Karpas-422 (cell line): ENCODE results near the gene RNF19B. TPM values are rescaled to one million over a fixed set of nuclear protein-coding genes. Genes with fewer than 3 reads are reported as not detected.

Source experiments
- DNase-seq: peaks from one replicate; pipeline ENCODE4 v3.0.0-alpha.2; 2015
- H2AFZ ChIP-seq: fragments of 200-600 bp; sonication (generic); 2 replicates; pipeline ENCODE4 v1.6.1; 2014; ENCODE audit warnings: antibody characterized with exemption, low read length, mixed read lengths
- H3K27ac ChIP-seq: fragments of 200-600 bp; sonication (generic); 2 replicates; pipeline ENCODE4 v1.5.1; 2014; ENCODE audit warnings: mild to moderate bottlenecking, low read length, moderate library complexity
- H3K27me3 ChIP-seq: fragments of 200-600 bp; sonication (generic); 2 replicates; pipeline ENCODE4 v1.6.1; 2014; ENCODE audit warnings: low read length, mixed read lengths
- H3K36me3 ChIP-seq: fragments of 200-600 bp; sonication (generic); 2 replicates; pipeline ENCODE4 v1.6.1; 2014; ENCODE audit warnings: low read length, mixed read lengths; ENCODE audit not compliant: insufficient read depth
- H3K4me1 ChIP-seq: fragments of 200-600 bp; sonication (generic); 2 replicates; pipeline ENCODE4 v1.6.1; 2014; ENCODE audit warnings: mild to moderate bottlenecking, low read length, mixed read lengths
- H3K4me2 ChIP-seq: fragments of 200-600 bp; sonication (generic); 2 replicates; pipeline ENCODE4 v1.6.1; 2014; ENCODE audit warnings: low read length, low read depth, mild to moderate bottlenecking; ENCODE audit not compliant: poor library complexity, severe bottlenecking
- H3K4me3 ChIP-seq: fragments of 200-600 bp; sonication (generic); 2 replicates; pipeline ENCODE4 v1.5.1; 2014; ENCODE audit warnings: mild to moderate bottlenecking, antibody characterized with exemption, low read length, mixed read lengths
- H3K79me2 ChIP-seq: fragments of 200-600 bp; sonication (generic); 2 replicates; pipeline ENCODE4 v1.6.1; 2014; ENCODE audit warnings: mild to moderate bottlenecking, low read length, mixed read lengths
- H3K9ac ChIP-seq: fragments of 200-600 bp; sonication (generic); 2 replicates; pipeline ENCODE4 v1.6.0; 2014; ENCODE audit warnings: low read length
- H3K9me2 ChIP-seq: fragments of 200-600 bp; sonication (generic), shearing (Covaris generic); replicated peaks from 2 replicates; pipeline ENCODE4 v1.6.0; 2014; ENCODE audit warnings: mild to moderate bottlenecking, low read length, moderate library complexity; ENCODE audit not compliant: insufficient read depth
- H3K9me3 ChIP-seq: fragments of 300-700, 200-600 bp; sonication (generic); 2 replicates; pipeline ENCODE4 v1.6.1; 2014; ENCODE audit warnings: low read length, mixed read lengths
- H4K20me1 ChIP-seq: fragments of 200-600 bp; sonication (generic); 2 replicates; pipeline ENCODE4 v1.6.1; 2014; ENCODE audit warnings: mild to moderate bottlenecking, antibody characterized with exemption, low read length, low read depth; ENCODE audit not compliant: insufficient read depth
- total RNA-seq: library from RNA; depleted of rRNA; stranded (reverse); fragments of >200 nt; shearing (Covaris generic); gene quantifications from 2 replicates; pipeline ENCODE4 v1.2.3, GENCODE V29; 2014; ENCODE audit warnings: low replicate concordance

The RNF19B gene
- total RNA-seq, 1 experiment from 2014 or later = 86.1 TPM

GRCh38 chr1:33007190-33008050, 42.8 kb upstream of the RNF19B start:
- DNase-seq = peak; percentile 62
- Histone ChIP-seq H3K9me3 (no peaks in the 10 kb centered on the region), H3K4me3 (no peak overlapping the region), H4K20me1 (no peaks in the 10 kb centered on the region), H3K27ac (no peak overlapping the region), H3K27me3 (no peaks in the 10 kb centered on the region), H3K4me2 (no peak overlapping the region), H3K79me2 (no peaks in the 10 kb centered on the region; the same call in 1 of the 2 replicates), H2AFZ (no peak overlapping the region), H3K4me1 (no peaks in the 10 kb centered on the region), H3K9me2 (no peaks in the 10 kb centered on the region), H3K36me3 (peaks cover 42% of the 10 kb centered on the region), H3K9ac (no peak overlapping the region)

GRCh38 chr1:33005838-33006421, 41.3 kb upstream of the RNF19B start:
- Histone ChIP-seq H3K9me2 (no peaks in the 10 kb centered on the region), H3K9ac (no peak overlapping the region), H3K27ac (no peak overlapping the region), H2AFZ (no peak overlapping the region), H3K27me3 (no peaks in the 10 kb centered on the region), H3K4me2 (no peak overlapping the region), H3K9me3 (no peaks in the 10 kb centered on the region), H3K36me3 (peaks cover 33% of the 10 kb centered on the region), H3K4me1 (no peaks in the 10 kb centered on the region), H3K79me2 (no peaks in the 10 kb centered on the region; the same call in 1 of the 2 replicates), H3K4me3 (no peak overlapping the region), H4K20me1 (no peaks in the 10 kb centered on the region)
- DNase-seq = no peak

GRCh38 chr1:33005117-33005837, 40.7 kb upstream of the RNF19B start:
- no peak overlapping the region for H3K27ac ChIP-seq
- H3K9ac ChIP-seq = no peak overlapping the region
- no peaks in the 10 kb centered on the region for H3K27me3 ChIP-seq
- no peak for DNase-seq
- no peaks in the 10 kb centered on the region for H4K20me1 ChIP-seq
- no peaks in the 10 kb centered on the region for H3K4me1 ChIP-seq
- H3K4me3 ChIP-seq = no peak overlapping the region
- H3K79me2 ChIP-seq = no peaks in the 10 kb centered on the region; the same call in 1 of the 2 replicates
- H3K9me2 ChIP-seq = no peaks in the 10 kb centered on the region
- H3K4me2 ChIP-seq = no peak overlapping the region
- no peak overlapping the region for H2AFZ ChIP-seq
- H3K9me3 ChIP-seq = no peaks in the 10 kb centered on the region
- peaks cover 29% of the 10 kb centered on the region for H3K36me3 ChIP-seq

- H3K4me1 ChIP-seq = no peaks in the 10 kb centered on the region
- DNase-seq = no peak
- no peak overlapping the region for H3K4me3 ChIP-seq
- H3K27me3 ChIP-seq = no peaks in the 10 kb centered on the region
- peaks cover 29% of the 10 kb centered on the region for H3K36me3 ChIP-seq
- H3K4me2 ChIP-seq = no peak overlapping the region
- H3K9me2 ChIP-seq = no peaks in the 10 kb centered on the region
- no peak overlapping the region for H2AFZ ChIP-seq
- no peak overlapping the region for H3K9ac ChIP-seq
- no peaks in the 10 kb centered on the region for H4K20me1 ChIP-seq
- no peaks in the 10 kb centered on the region; the same call in 1 of the 2 replicates for H3K79me2 ChIP-seq
- H3K9me3 ChIP-seq = no peaks in the 10 kb centered on the region
- H3K27ac ChIP-seq = no peak overlapping the region
Observed at GRCh38 chr1:33004613-33005012, 40.0 kb upstream of the RNF19B start.

GRCh38 chr1:33003657-33004056, 39.0 kb upstream of the RNF19B start:
- H3K9me3 ChIP-seq = no peaks in the 10 kb centered on the region
- H3K79me2 ChIP-seq = no peaks in the 10 kb centered on the region; the same call in 1 of the 2 replicates
- H3K36me3 ChIP-seq = peaks cover 27% of the 10 kb centered on the region
- H3K27me3 ChIP-seq = no peaks in the 10 kb centered on the region
- DNase-seq = no peak
- H3K4me3 ChIP-seq = no peak overlapping the region
- no peak overlapping the region for H3K27ac ChIP-seq
- no peak overlapping the region for H3K4me2 ChIP-seq
- no peak overlapping the region for H3K9ac ChIP-seq
- peaks cover 8% of the 10 kb centered on the region for H3K4me1 ChIP-seq
- no peaks in the 10 kb centered on the region for H3K9me2 ChIP-seq
- H2AFZ ChIP-seq = no peak overlapping the region
- H4K20me1 ChIP-seq = no peaks in the 10 kb centered on the region

GRCh38 chr1:33002006-33002405, 37.4 kb upstream of the RNF19B start:
- DNase-seq = no peak
- Histone ChIP-seq H4K20me1 (no peaks in the 10 kb centered on the region), H3K9me2 (no peaks in the 10 kb centered on the region), H3K36me3 (peaks cover 12% of the 10 kb centered on the region), H3K4me2 (no peak overlapping the region), H3K27me3 (no peaks in the 10 kb centered on the region), H3K9me3 (no peaks in the 10 kb centered on the region), H3K27ac (no peak overlapping the region), H3K4me3 (no peak overlapping the region), H2AFZ (no peak overlapping the region), H3K4me1 (peaks cover 23% of the 10 kb centered on the region), H3K9ac (no peak overlapping the region), H3K79me2 (no peaks in the 10 kb centered on the region; the same call in 1 of the 2 replicates)

- H3K9me2 ChIP-seq = no peaks in the 10 kb centered on the region
- H3K36me3 ChIP-seq = peaks cover 10% of the 10 kb centered on the region
- no peak overlapping the region for H3K9ac ChIP-seq
- H3K27me3 ChIP-seq = no peaks in the 10 kb centered on the region
- no peak overlapping the region for H3K4me3 ChIP-seq
- no peaks in the 10 kb centered on the region; the same call in 1 of the 2 replicates for H3K79me2 ChIP-seq
- no peak overlapping the region for H2AFZ ChIP-seq
- H3K4me2 ChIP-seq = no peak overlapping the region
- H3K9me3 ChIP-seq = no peaks in the 10 kb centered on the region
- H4K20me1 ChIP-seq = no peaks in the 10 kb centered on the region
- peaks cover 23% of the 10 kb centered on the region for H3K4me1 ChIP-seq
- no peak overlapping the region for H3K27ac ChIP-seq
- DNase-seq = no peak
Observed at GRCh38 chr1:33001282-33001681, 36.7 kb upstream of the RNF19B start.
